Aorta (tissue), 5 donors: ENCODE measurements around the gene FOXQ1. TPM values are rescaled to one million over a fixed set of nuclear protein-coding genes. Genes with fewer than 3 reads are reported as not detected.

Source experiments
- ATAC-seq: fragments of 200-7000 bp; cut with Tn5 transposase; one replicate; pipeline ENCODE4 v1.9.1; 2022; ENCODE audit warnings: moderate library complexity; ENCODE audit not compliant: low FRiP score
- DNase-seq, 2 donors: peaks; one replicate each; pipeline ENCODE4 v3.0.0-alpha.2; 2020
- H3K27ac ChIP-seq, 2 donors: one replicate each; pipeline ENCODE4 v1.5.1; 2013; ENCODE audit warnings: low read length in 2 of 2, mild to moderate bottlenecking in 2 of 2, moderate library complexity in 2 of 2, control low read depth in 1 of 2, inconsistent platforms in 1 of 2, low read depth in 1 of 2
- H3K27me3 ChIP-seq, 2 donors: one replicate each; pipeline ENCODE4 v1.6.1; 2013; ENCODE audit warnings: control low read depth in 1 of 2, low read length in 1 of 2, mild to moderate bottlenecking in 1 of 2, moderate library complexity in 1 of 2; ENCODE audit not compliant: insufficient read depth in 2 of 2, control insufficient read depth in 1 of 2
- H3K36me3 ChIP-seq, 2 donors: one replicate each; pipeline ENCODE4 v1.6.1; 2013; ENCODE audit warnings: control low read depth in 1 of 2, low read length in 1 of 2, mild to moderate bottlenecking in 1 of 2; ENCODE audit not compliant: insufficient read depth in 2 of 2, control insufficient read depth in 1 of 2
- H3K4me1 ChIP-seq, 2 donors: one replicate each; pipeline ENCODE4 v1.6.1; 2013; ENCODE audit warnings: low read length in 2 of 2, control low read depth in 1 of 2, mild to moderate bottlenecking in 1 of 2, moderate library complexity in 1 of 2; ENCODE audit not compliant: insufficient read depth in 2 of 2, control insufficient read depth in 1 of 2
- H3K4me3 ChIP-seq, 2 donors: one replicate each; pipeline ENCODE4 v1.5.1; 2013; ENCODE audit warnings: low read length in 2 of 2, control low read depth in 1 of 2, mild to moderate bottlenecking in 1 of 2
- H3K9me3 ChIP-seq: one replicate; pipeline ENCODE4 v1.6.1; 2013; ENCODE audit warnings: mild to moderate bottlenecking, low read length; ENCODE audit not compliant: control insufficient read depth
- WGBS, 2 donors: extraction: QIAGEN DNeasy Blood & Tissue Kit; methylation state at CpG; one replicate each; pipeline ENCODE4 v1.1.7; 2013; 5-methylcytosine and 5-hydroxymethylcytosine counted together
- intact Hi-C, 2 donors: fragments of 100-400 bp; cut with DNase I; formaldehyde crosslinking; loops; one replicate each; pipeline versions ENCODE4 v1.14.2 to v1.15.0; 2022
- polyA plus RNA-seq, 2 donors: library from polyadenylated mRNA; stranded (reverse); fragments of 200-250 nt; gene quantifications; one replicate each; pipeline ENCODE4 v1.2.3, GENCODE V29; 2013
- total RNA-seq, 2 donors: library from RNA; stranded (reverse); fragmentation: NEBNext Ultra II Directional; extraction: Animal tissue kit (Norgen Biotek cat#: 25700); gene quantifications; one replicate each; pipeline ENCODE4 v1.2.1, GENCODE V29; 2021
- donor health status: healthy with polysubstance abuse.
- donor health status: Bipolar disorder and iron deficiency.
- donor health status: DM: no; HTN: no; CAD: no.
- donor health status: DM: no; HTN: no; CAD: no.
- donor health status: DM: yes; HTN: yes; CAD: no.

The FOXQ1 gene
- total and polyA plus RNA-seq, 4 donors = 0.05 TPM; not detected in 3

- H3K4me1 ChIP-seq = no peaks in the 10 kb centered on the region
- no peaks in the 10 kb centered on the region for H3K27me3 ChIP-seq
- no peak overlapping the region for H3K27ac ChIP-seq
- intact Hi-C loops = no loop called here
- no peak for DNase-seq
- WGBS, 2 donors = 30 to 32% methylated on average over 4 of the region's 4 CpGs
- H3K9me3 ChIP-seq = no peaks in the 10 kb centered on the region
- H3K4me3 ChIP-seq = no peak overlapping the region
- no peaks in the 10 kb centered on the region for H3K36me3 ChIP-seq
- ATAC-seq = no peak
These were observed 25.9 kb upstream of the FOXQ1 start for GRCh38 chr6:1285956-1286355.

DNA sequence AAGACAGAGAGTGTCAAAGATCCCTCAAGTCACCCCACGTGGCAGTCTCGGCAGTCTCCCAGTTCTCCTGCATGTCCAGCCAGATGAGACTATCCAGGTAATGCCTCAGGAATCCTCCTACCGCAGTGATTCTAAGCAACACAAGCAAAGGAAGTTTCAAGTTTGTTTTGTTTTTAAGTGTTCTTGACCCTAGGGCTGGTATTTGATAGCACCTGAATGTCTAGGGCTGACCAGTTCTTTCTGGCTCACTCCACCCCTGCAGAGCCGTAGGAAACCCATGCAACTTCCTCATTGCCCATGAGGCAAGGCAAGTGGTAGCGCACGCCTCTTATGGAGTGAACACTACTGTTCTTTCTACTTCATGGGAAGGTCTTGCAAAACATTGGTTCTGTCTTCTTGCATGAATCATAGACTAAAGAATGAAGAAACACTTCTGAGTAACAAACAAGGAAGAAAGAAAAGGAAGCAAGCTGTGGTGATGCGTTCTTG, 24.8 kb upstream of the FOXQ1 start:
- H3K4me1 ChIP-seq = no peaks in the 10 kb centered on the region
- DNase-seq = no peak
- H3K9me3 ChIP-seq = no peaks in the 10 kb centered on the region
- intact Hi-C loops = no loop called here
- no peak for ATAC-seq
- no peak overlapping the region for H3K27ac ChIP-seq
- no peaks in the 10 kb centered on the region for H3K36me3 ChIP-seq
- H3K4me3 ChIP-seq = no peak overlapping the region
- WGBS, 2 donors = 88 to 90% methylated on average over 7 of the region's 7 CpGs
- H3K27me3 ChIP-seq = no peaks in the 10 kb centered on the region

- no peaks in the 10 kb centered on the region for H3K4me1 ChIP-seq
- peaks cover 1% of the 10 kb centered on the region for H3K9me3 ChIP-seq
- no peak overlapping the region for H3K4me3 ChIP-seq
- 81% methylated on average over 6 of the region's 6 CpGs for WGBS, 2 donors
- H3K27me3 ChIP-seq = no peaks in the 10 kb centered on the region
- intact Hi-C loops = no loop called here
- DNase-seq (no peak), ATAC-seq (no peak)
- no peaks in the 10 kb centered on the region for H3K36me3 ChIP-seq
- H3K27ac ChIP-seq = no peak overlapping the region
These were observed 21.8 kb upstream of the FOXQ1 start for GRCh38 chr6:1290086-1290485.

DNA sequence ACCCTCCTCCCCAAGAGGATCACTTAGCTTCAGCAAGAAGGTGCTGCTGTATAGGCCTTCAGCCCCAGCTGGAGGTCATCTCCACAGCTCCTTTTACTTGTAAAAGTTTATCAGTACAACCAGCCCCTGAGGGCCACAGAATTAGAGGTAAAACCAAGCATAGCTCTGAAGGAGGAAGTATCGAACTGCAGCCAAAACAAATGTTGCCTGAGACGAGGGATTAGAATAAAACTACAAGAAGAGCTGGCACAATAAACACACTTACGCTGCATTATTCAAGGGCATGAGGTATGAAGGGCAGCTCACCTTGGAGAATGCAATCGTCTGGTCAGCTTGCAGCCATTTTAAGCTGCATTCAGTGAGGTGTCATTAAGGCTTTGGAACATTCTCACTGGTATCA, 21.1 kb upstream of the FOXQ1 start:
- DNase-seq (no peak), ATAC-seq (no peak)
- intact Hi-C loops = no loop called here
- Histone ChIP-seq H3K9me3 (peaks cover 1% of the 10 kb centered on the region), H3K36me3 (no peaks in the 10 kb centered on the region), H3K27me3 (no peaks in the 10 kb centered on the region), H3K27ac (no peak overlapping the region), H3K4me3 (no peak overlapping the region), H3K4me1 (no peaks in the 10 kb centered on the region)
- WGBS, 2 donors = 34 to 46% methylated on average over 4 of the region's 4 CpGs

DNA sequence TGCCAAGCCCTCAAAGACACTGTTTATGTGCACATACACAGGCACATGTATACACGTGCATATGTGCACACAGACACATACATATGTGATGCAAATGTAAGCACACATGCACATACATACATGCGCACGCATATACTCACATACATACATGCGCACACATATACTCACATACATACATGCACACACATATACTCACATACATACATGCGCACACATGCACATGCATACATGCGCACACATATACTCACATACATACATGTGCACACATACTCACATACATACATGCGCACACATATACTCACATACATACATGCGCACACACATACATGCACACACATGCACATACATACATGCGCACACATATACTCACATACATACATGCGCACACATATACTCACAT, 20.5 kb upstream of the FOXQ1 start:
- Histone ChIP-seq H3K36me3 (no peaks in the 10 kb centered on the region), H3K9me3 (peaks cover 1% of the 10 kb centered on the region), H3K4me3 (no peak overlapping the region), H3K27ac (no peak overlapping the region), H3K27me3 (no peaks in the 10 kb centered on the region), H3K4me1 (no peaks in the 10 kb centered on the region)
- 89 to 91% methylated on average over 10 of the region's 10 CpGs for WGBS, 2 donors
- intact Hi-C loops = no loop called here
- ATAC-seq (no peak), DNase-seq (no peak)

GRCh38 chr6:1295420-1295819, 16.5 kb upstream of the FOXQ1 start:
- no peaks in the 10 kb centered on the region for H3K4me1 ChIP-seq
- H3K27me3 ChIP-seq = no peaks in the 10 kb centered on the region
- H3K9me3 ChIP-seq = peaks cover 3% of the 10 kb centered on the region
- no peak overlapping the region for H3K4me3 ChIP-seq
- 36 to 56% methylated on average over 3 of the region's 3 CpGs for WGBS, 2 donors
- ATAC-seq (no peak), DNase-seq (no peak)
- no peak overlapping the region for H3K27ac ChIP-seq
- H3K36me3 ChIP-seq = no peaks in the 10 kb centered on the region
- intact Hi-C loops = no loop called here

DNA sequence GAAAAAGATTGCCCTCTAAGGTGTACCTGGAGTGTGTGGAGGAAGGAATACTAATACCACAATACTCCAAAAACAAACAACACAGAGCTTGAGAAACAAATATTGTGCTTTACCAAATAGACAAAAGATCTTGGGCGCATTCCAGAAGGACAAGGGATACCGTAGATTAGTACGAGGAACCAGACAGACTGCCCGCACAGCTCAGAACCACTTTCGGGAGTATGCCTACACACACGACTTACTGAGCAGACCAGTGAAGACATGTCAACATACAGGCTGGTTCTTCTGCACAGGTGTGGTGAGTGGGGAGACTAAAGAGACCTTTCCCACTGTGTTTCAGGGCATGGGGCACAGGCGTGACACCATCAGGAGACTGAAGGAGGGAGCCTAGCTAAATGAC, 15.8 kb upstream of the FOXQ1 start:
- Histone ChIP-seq H3K36me3 (no peaks in the 10 kb centered on the region), H3K4me3 (no peak overlapping the region), H3K27ac (no peak overlapping the region), H3K27me3 (no peaks in the 10 kb centered on the region), H3K4me1 (no peaks in the 10 kb centered on the region), H3K9me3 (peaks cover 3% of the 10 kb centered on the region)
- ATAC-seq (no peak), DNase-seq (no peak)
- 67 to 77% methylated on average over 7 of the region's 7 CpGs for WGBS, 2 donors
- intact Hi-C loops = no loop called here

GRCh38 chr6:1296542-1296941, 15.4 kb upstream of the FOXQ1 start:
- intact Hi-C loops = no loop called here
- H3K9me3 ChIP-seq = peaks cover 3% of the 10 kb centered on the region

GRCh38 chr6:1297746-1298145, 14.2 kb upstream of the FOXQ1 start:
- Histone ChIP-seq H3K4me3 (no peak overlapping the region), H3K4me1 (no peaks in the 10 kb centered on the region), H3K9me3 (peaks cover 3% of the 10 kb centered on the region), H3K27me3 (no peaks in the 10 kb centered on the region), H3K27ac (no peak overlapping the region), H3K36me3 (no peaks in the 10 kb centered on the region)
- intact Hi-C loops = no loop called here
- 51 to 58% methylated on average over 4 of the region's 4 CpGs for WGBS, 2 donors
- no peak for DNase-seq
- ATAC-seq = no peak

More at GRCh38 chr6:1296542-1296941, 15.4 kb upstream of the FOXQ1 start:
- Histone ChIP-seq H3K4me3 (no peak overlapping the region), H3K4me1 (no peaks in the 10 kb centered on the region), H3K27me3 (no peaks in the 10 kb centered on the region), H3K27ac (no peak overlapping the region), H3K36me3 (no peaks in the 10 kb centered on the region)
- ATAC-seq = no peak
- WGBS, 2 donors = 58 to 63% methylated on average over 4 of the region's 4 CpGs
- no peak for DNase-seq
